HepG2 (cell line): ENCODE data around the gene PPP1R15B. TPM values are rescaled to one million over a fixed set of nuclear protein-coding genes. Genes with fewer than 3 reads are reported as not detected.

Experiments used
- AFF4 ChIP-seq: sonication (generic); formaldehyde crosslinking; IDR thresholded peaks from 2 replicates; pipeline ENCODE4 v1.4.0; 2020; ENCODE audit warnings: missing genetic modification reagents
- ARID2 ChIP-seq: sonication (generic); formaldehyde crosslinking; IDR thresholded peaks from 2 replicates; pipeline ENCODE4 v1.8.1; 2022; ENCODE audit warnings: mild to moderate bottlenecking, missing genetic modification reagents, borderline replicate concordance
- BHLHE40 ChIP-seq: IDR thresholded peaks from 2 replicates; pipeline ENCODE4 v1.6.1; 2011; ENCODE audit warnings: low read length, improper control_type of control experiment
- CTCF ChIP-seq: sonication (generic); formaldehyde crosslinking; IDR thresholded peaks from 2 replicates; pipeline ENCODE4 v1.5.0; 2020; ENCODE audit warnings: mild to moderate bottlenecking, missing genetic modification reagents, moderate library complexity
- ELF3 ChIP-seq: IDR thresholded peaks from 2 replicates; pipeline ENCODE4 v1.6.1; 2016; ENCODE audit warnings: missing genetic modification reagents, missing compliant biosample characterization
- FOXK2 ChIP-seq: fragments of 450-650 bp; IDR thresholded peaks from 2 replicates; pipeline ENCODE4 v1.6.1; 2016
- FOXP1 ChIP-seq, 2 experiments: fragments of 450-650 bp in 1 of 2; IDR thresholded peaks; 2 replicates each; pipeline ENCODE4 v1.6.1; 2017 to 2018; ENCODE audit warnings: antibody characterized with exemption in 1 of 2
- FOXP4 ChIP-seq: sonication (generic); formaldehyde crosslinking; IDR thresholded peaks from 2 replicates; pipeline ENCODE4 v1.4.0; 2020; ENCODE audit warnings: missing genetic modification reagents
- HMG20A ChIP-seq: IDR thresholded peaks from 2 replicates; pipeline ENCODE4 v1.6.1; 2016; ENCODE audit warnings: borderline replicate concordance
- IRX3 ChIP-seq: sonication (generic); formaldehyde crosslinking; IDR thresholded peaks from 2 replicates; pipeline ENCODE4 v1.8.1; 2023; ENCODE audit warnings: mild to moderate bottlenecking, low read depth, missing genetic modification reagents, borderline replicate concordance
- MATR3 ChIP-seq: sonication (generic); formaldehyde crosslinking; IDR thresholded peaks from 2 replicates; pipeline ENCODE4 v1.4.0; 2020; ENCODE audit warnings: missing genetic modification reagents
- PRDM10 ChIP-seq: sonication (generic); formaldehyde crosslinking; IDR thresholded peaks from 2 replicates; pipeline ENCODE4 v1.4.0; 2020; ENCODE audit warnings: low read depth, missing genetic modification reagents
- REL ChIP-seq: sonication (generic); formaldehyde crosslinking; conservative IDR thresholded peaks from 2 replicates; pipeline ENCODE4 v1.8.0; 2022; ENCODE audit warnings: mild to moderate bottlenecking, missing genetic modification reagents, moderate library complexity
- RFX1 ChIP-seq: fragments of 450-650 bp; IDR thresholded peaks from 2 replicates; pipeline ENCODE4 v1.6.1; 2017
- RFXAP ChIP-seq: sonication (generic); formaldehyde crosslinking; IDR thresholded peaks from 2 replicates; pipeline ENCODE4 v1.4.0; 2020; ENCODE audit warnings: missing genetic modification reagents, borderline replicate concordance
- TCF7 ChIP-seq: sonication (generic); IDR thresholded peaks from 2 replicates; pipeline ENCODE4 v1.6.1; 2016; ENCODE audit warnings: antibody characterized with exemption, low read depth
- TEAD3 ChIP-seq: optimal IDR thresholded peaks from 2 replicates; pipeline ENCODE3; 2016; ENCODE audit warnings: borderline replicate concordance
- ZNF143 ChIP-seq: sonication (generic); formaldehyde crosslinking; IDR thresholded peaks from 2 replicates; pipeline ENCODE4 v1.4.0; 2020; ENCODE audit warnings: missing genetic modification reagents
- ZNF589 ChIP-seq: sonication (generic); formaldehyde crosslinking; conservative IDR thresholded peaks from 2 replicates; pipeline ENCODE4 v1.8.0; 2022; ENCODE audit warnings: mild to moderate bottlenecking, moderate library complexity, missing genetic modification reagents
- polyA plus RNA-seq, 8 experiments: library from polyadenylated mRNA; depleted of rRNA in 3 of 8; stranded (reverse) in 7 of 8; unstranded in 1 of 8; fragments of >200 nt; fragmentation: Illumina TruSeq in 4 of 8; extraction: Trizol in 4 of 8; gene quantifications; 2 replicates each; pipeline versions ENCODE4 v1.2.1 to v1.2.3, GENCODE V29; 2011 to 2016; ENCODE audit warnings: low read depth in 4 of 8, missing spikeins in 1 of 8, mixed read lengths in 1 of 8; ENCODE audit not compliant: insufficient read depth in 1 of 8
- total RNA-seq, 5 experiments: library from RNA; depleted of rRNA; stranded (reverse); fragments of >200 nt; fragmentation: Illumina TruSeq; extraction: Trizol; gene quantifications; 2 replicates each; pipeline ENCODE4 v1.2.3, GENCODE V29; 2016; ENCODE audit warnings: low read depth in 1 of 5

The PPP1R15B gene
- total and polyA plus RNA-seq, 2 of the 13 experiments (the other 11 are each of a cell fraction or from before 2014, with no cell fraction given): 13.4 to 23.8 TPM

GRCh38 chr1:204411451-204412204, at the start of gene PPP1R15B (continued):
- TF ChIP-seq BHLHE40 (0 out of 2 replicates have a peak, but pooled peaks have one; percentile 29), REL (CRISPR knock-in tag) (no peak; the same call in 1 of the 2 replicates), IRX3 (CRISPR knock-in tag) (no peak), ZNF589 (CRISPR knock-in tag) (0 out of 2 replicates have a peak, but pooled peaks have one; percentile 50), MATR3 (CRISPR knock-in tag) (no peak), FOXP4 (peak; percentile 55), ZNF143 (CRISPR knock-in tag) (0 out of 2 replicates have a peak, but pooled peaks have one; percentile 44), TEAD3 (CRISPR knock-in tag) (no peak), ELF3 (CRISPR knock-in tag) (peak; percentile 72; the same call in 1 of the 2 replicates), CTCF (no peak), ARID2 (CRISPR knock-in tag) (no peak), PRDM10 (CRISPR knock-in tag) (no peak), FOXP1 (IDR thresholded peaks at IDR 0.05) (no peak), FOXP1 (CRISPR knock-in tag; IDR thresholded peaks at IDR 0.05) (no peak), HMG20A (CRISPR knock-in tag) (no peak), RFX1 (no peak), AFF4 (no peak), FOXK2 (no peak), RFXAP (CRISPR knock-in tag) (0 out of 2 replicates have a peak, but pooled peaks have one; percentile 19), TCF7 (no peak)
